GM21723 (cell line): ENCODE data around the gene OTOA.
A peak's percentile ranks its signal among the peaks of the same experiment; 100 is the strongest.
"Not testable (repeated sequence)": the region's sequence is repeated elsewhere in the genome, so short reads cannot be mapped to it uniquely, and the experiment has no call there.

ENCODE experiments used
- ATAC-seq: cut with Tn5 transposase; IDR thresholded peaks from one replicate; pipeline ENCODE4 v1.9.1; 2021; ENCODE audit warnings: mild to moderate bottlenecking, moderate library complexity; ENCODE audit not compliant: unreplicated experiment

Gene OTOA

DNA sequence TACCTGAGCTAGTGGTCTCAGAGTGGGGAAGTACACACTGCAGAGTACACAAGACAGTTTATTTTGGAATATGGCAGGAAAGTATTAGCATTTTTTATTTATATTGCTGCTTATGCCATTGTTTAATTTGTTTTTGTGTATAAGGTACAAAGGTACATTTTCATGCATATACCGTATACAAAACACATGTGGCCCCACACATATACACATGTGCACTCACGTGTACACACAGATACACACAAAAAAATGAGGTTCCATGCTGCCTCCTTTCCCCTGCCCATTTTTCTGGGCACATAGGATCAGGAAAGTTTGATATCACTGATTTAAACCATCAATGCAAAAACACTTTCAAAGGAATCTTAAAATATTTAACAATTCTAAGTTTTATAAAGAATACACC lies 24.3 kb upstream of the OTOA start:
- ATAC-seq, result no peak

DNA sequence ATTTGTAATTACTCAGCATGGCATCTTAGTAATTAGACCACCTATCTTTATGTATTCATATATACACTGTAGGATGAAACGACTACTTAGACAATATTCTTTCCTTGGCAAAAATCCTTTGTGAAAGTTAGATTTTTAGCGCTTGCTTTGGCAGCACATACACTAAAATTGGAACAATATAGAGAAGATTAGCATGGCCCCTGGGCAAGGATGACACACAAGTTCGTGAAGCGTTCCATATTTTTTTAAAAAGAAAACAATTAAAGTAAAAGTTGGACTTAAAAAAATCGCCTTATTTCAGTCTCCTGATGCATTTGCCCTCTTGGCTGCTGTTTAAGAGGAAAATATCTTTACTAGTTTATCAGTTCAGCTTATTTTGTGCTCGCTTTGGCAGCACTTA lies 21.9 kb upstream of the OTOA start:
- ATAC-seq, result no peak

DNA sequence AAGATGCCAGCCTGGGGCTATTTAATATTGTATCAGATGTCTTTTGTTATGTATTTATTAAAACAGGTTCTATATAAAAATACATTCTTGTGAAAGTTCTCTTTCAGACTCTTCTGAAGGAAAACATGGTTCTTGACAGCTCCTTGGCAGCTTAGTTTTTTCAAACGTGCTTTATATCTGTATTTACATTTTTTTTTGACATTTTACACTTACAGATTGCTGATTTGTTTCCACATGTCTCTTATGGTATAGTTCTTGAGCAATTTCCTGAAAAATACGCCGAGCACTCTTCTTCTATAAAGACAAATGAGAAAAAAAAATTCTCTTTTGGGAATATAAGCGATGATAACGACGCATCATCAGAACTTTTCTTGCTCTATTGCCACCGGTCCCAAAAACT lies 20.9 kb upstream of the OTOA start:
- ATAC-seq, result no peak

DNA sequence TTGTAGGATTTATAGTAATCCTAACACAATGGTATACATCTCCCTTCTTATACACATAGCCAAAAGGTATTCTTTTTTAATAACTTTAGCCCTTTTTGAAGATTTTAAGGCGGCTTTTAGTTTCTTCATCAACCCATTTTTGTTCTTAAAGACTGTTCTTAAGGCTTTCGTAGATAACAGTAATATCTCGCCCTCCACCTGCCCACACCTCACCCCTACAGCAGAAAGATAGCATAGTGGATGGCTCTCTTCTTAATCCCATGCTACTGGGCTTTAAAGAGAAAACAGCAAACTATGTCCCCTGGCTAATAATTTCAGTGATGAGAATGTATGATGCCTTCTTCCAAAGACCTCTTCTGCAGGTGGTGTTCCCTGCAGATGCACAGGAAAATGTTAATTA lies 20.0 kb upstream of the OTOA start:
- ATAC-seq, result no peak

DNA sequence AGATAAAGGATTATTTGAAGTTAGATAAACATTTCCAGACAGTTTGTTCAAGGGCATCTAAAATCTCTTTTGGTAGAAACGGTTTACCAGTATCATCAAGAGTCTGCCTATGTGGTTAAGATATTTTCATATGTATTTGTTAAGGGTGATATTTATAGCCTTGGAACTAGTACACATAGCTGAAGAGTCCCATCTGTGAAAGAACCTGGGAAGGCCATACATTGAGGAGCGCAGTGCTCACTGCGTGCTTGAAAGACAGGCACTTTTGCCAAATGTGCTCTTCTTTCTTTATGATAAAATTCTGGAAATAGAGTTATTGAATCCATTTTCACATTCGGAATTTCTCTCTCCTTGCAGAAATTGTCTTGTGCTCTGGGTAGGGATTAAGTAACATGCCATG lies 19.1 kb upstream of the OTOA start:
- no peak for ATAC-seq

DNA sequence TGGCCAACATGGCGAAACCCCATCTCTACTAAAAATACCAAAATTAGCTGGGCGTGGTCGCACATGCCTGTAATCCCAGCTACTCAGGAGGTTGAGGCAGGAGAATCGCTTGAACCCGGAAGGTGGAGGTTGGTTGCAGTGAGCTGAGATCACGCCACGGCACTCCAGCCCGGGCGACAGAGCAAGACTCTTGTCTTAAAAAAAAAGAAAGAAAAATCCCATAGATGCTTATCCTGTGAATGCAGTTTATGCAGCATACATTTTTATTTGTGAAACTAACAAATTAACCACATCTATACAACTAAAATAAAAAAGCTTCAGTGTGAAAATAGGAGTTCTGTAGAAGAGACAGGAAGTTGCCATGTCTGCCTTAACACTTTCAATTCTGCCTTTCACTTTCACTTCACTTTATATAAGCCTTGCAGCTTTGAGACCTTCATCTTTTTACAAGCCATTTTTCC lies 18.5 kb upstream of the OTOA start:
- ATAC-seq, result peak; percentile 38

DNA sequence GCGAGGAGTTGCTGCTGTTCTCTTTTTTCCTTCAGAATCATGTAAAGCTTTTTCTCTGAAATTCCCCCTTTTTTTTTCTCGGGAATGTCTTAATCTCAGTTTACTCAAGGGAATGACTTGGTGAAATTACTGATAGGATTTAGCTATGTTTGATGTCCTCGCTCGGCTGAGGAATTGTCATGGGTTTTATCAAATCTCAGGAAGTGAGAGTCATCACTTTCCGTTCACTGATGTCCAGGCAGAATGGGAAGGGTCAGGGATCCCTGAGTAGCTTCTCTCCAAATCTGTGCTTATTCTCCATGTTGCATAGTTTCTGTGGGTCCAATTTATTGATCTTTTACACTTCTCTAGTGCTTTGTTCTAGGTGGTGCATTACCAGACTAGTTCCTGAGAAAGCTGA lies 17.7 kb upstream of the OTOA start:
- ATAC-seq, result no peak

DNA sequence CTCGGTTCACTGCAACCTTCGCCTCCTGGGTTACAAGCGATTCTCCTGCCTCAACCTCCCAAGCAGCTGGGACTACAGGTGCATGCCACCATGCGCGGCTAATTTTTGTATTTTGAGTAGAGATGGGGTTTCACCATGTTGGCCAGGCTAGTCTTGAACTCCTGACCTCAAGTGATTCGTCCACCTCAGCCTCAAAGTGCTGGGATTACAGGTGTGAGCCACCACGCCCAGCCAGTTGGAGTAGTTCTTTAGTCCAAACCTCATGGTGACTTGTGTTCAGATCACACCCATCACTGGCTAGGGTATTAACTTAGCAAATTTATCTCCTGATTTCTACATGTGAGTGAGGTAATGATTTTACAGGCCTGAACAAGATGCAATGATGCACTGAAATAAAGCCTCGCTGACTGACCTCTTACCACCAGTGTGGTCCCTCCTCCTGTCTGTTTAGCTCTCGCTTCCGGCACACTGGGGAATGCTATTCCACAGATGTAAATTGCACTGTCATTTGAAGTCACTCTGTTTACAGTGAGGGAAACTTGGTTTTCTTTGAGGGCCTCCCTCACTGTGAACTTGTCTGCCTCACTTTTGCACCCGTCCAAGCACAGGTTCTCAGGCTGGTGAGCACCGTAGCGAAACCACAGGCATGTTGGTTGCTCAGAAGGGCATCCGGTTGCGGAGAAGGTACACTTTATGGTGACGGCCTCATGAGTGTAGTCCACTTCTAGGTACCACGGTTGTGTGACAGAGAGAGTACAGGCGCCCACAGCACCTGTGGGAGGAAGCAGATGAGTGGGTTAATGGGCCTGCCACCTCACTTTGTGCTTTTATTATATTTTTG lies 16.8 kb upstream of the OTOA start:
- ATAC-seq, result peak; percentile 80

DNA sequence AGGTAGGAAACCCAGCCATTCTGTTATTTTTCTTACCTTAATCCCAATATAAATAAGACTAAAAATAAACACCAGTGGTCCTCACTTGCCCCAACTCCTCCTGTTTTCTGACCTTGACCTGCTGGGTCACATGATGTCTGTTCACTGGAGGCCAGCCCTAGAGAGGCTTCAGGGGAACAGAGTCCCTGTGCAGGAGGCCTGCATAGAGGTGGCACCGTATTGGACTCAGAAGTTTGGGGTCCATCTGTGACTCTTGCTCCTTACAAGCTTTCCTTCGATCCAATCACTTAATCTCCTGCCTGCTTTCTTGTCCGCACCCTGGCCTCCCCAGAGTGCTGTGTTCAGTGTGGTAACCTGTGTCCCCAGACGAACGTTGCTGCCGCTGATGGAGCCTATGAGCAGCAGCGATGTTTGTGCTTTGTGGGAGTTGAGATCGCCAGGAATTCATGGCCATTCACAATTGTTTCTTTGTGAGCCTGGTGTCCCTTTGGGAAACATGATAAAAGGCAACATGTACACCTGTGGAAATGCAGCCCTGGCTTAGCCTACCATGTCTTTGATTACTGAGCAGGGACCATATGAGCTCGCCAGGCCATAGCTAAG lies 16.1 kb upstream of the OTOA start:
- peak; percentile 8 for ATAC-seq

DNA sequence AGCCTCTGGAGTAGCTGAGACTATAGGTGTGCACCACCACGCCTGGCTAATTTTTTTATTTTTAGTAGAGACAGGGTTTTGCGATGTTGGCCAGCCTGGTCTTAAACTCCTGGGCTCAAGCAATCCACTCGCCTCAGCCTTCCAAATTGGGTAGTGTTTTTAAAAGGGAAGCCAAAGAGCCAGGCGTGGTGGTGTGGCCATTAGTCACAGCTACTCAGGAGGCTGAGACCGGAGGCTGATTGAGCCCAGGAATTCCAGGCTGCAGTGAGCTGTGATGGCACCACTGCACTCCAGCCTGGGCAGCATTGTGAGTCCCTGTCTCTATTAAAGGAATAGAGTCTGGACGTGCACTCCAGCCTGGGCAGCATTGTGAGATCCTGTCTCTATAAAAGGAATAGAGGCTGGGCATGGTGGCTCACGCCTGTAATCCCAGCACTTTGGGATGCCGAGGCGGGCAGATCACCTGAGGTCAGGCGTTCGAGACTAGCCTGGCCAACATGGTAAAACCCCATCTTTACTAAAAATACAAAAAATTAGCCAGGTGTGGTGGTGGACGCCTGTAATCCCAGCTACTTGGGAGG lies 13.9 kb upstream of the OTOA start:
- ATAC-seq, result not testable (repeated sequence)

DNA sequence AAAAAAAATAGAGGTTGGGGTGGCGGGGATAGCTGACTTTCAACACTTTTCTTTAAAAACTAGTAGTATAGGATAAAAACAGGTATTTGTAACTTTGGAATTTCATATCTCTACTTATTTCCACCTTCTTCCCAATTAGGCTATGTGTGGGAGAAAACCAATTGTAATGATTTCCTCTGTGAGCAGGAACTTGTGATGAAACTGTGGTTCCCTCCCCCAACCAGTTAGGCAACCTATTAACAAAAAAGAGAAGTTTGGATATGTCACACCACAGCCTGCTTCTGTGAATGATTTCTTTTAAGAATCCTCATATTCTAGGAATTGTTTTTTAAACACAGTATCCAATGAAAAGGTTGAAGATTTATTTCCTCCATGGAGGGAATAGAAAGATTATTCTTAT lies 13.2 kb upstream of the OTOA start:
- ATAC-seq, result no peak

DNA sequence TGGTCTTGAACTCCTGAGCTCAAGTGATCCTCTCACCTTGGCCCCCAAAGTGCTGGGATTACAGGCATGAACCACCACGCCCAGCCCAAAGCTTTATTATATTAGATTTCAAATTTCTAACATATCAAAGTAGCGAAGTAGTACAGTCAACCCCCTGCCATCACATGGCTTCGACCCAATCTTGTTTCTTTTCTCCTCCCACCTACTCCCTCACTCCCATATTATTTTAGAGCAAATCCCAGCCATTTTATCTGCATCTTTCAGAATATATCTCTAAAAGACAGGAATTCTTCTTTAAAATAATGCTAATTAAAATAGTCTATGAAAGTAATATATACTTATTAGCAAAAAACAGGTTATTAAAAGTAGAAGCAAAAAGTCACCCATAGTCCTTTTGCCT lies 12.3 kb upstream of the OTOA start:
- no peak for ATAC-seq

DNA sequence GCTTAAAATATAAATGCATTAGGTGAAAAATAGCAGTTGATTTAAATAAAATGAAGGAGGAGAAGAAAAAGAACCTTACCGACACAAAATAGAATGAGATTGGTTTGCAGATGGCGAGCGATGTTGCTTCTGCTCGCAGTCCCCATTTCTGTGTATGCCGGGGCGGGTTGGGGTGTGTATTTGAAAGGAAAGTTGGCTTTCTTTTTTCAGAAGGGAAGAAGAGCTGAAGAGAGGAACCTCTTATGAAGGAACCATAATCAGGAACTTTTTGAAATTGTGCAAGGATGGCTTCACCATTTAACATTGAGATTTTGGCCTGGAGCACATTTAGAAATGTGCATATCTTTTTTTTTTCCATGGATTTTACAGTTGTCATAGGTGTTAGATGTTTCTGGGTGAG lies 11.3 kb upstream of the OTOA start, which contains the start of gene IGSF6:
Gene IGSF6 (minus strand): TSS at position 156 of the 400 bp plus-strand sequence. CDS start 10 bp downstream, at position 146.
- ATAC-seq, result no peak

DNA sequence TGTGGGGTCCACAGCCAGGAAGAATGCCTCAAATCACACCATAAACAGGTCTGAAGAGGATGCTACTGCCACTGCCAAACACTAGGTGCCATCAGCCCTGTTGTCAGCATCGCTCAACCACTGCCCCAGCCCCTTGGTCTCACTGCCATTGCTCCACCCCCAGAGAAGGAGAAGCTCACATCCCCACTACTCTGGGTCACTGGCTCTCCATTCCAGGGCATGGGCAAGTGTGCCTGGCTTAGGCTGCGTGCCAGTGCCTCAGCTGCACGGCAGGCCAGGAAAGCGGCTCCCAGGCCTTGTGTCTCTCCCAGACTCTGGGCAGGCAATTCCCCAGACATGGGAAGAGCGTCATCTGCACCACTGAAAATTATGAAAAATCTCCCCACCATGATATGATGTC lies 10.2 kb upstream of the OTOA start:
- no peak for ATAC-seq

DNA sequence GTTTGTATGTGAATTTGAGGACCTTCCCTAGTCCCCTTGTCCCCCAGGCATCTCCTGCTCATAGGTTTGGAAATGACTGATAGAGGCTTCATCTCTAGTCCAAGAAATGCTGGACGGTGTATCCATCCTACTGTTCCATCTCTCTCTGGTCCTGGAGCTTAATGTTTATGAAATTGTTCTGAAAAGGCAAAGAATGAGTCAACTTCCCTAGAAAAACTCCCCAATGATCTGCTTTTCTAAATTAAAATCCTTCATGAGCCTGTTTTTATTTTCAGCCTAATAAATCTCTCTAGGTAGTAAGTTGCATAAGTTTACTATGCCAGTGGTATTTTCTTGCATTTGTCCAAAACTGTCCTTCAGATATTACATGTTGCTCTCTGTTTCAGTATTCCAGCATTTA lies 9.3 kb upstream of the OTOA start:
- no peak for ATAC-seq

DNA sequence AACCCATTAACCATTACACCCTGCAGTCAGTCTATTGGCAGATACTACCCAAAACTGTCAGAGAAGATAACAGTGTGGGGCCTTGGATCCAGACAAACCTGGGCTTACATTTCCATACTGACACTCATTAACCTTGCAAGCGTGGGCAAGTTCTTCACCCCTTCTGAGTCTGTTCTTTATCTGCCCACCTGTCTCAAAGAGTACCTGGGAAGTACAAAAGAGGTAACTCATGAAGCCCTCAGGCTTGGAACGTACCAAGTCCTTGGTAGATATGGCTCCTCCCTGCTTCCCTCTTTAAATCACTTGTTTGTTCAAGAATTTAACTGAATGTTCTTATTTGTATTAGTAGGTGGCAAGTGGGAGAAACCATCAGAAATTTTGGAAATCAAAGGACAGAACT lies 8.9 kb upstream of the OTOA start:
- ATAC-seq, result no peak

DNA sequence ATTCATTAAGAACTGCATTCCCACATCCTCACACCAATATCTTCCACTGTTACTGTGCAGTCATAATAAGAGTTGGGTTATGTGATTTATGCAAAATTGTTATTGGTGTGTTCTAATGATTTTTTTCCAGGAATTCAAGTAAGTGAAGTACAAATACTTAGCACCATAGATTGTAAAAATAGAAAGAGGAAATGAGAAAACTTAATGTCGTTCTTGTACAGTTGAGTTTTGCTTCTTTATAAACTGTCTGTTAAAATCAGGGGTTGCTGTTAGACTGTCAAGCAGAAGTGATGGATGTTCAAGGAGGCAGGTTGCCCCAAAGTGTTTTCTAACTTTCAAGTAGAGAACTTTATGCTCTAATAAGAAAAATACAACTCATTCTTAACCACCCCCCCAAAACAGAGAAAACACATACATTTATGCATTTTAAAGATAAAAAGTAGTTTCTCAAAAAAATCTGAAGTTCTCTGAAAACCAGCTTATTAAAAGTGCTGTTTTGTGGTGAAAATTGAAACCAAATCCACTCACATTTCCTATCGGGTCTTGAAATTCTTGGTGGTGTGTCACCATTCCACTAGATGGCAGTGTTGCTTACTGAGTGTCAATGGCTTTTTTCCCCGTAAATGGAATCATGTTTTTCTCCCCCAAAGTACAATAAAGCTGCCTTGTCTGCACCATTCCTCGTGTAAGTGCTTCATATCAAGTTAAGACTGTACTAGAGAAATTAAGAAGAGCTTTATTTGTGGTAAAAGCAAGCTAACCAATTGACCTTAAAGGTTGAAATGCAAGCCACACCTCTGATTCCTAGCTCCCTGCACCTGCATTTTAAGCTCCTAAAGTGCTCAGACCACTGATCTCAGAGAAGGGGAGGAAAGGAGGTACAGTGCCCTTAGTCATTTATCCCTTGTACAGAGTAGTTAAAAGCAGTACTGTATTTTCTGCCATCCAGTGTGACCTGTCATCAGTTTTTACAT lies 6.7 kb upstream of the OTOA start:
- ATAC-seq, result peak; percentile 69

DNA sequence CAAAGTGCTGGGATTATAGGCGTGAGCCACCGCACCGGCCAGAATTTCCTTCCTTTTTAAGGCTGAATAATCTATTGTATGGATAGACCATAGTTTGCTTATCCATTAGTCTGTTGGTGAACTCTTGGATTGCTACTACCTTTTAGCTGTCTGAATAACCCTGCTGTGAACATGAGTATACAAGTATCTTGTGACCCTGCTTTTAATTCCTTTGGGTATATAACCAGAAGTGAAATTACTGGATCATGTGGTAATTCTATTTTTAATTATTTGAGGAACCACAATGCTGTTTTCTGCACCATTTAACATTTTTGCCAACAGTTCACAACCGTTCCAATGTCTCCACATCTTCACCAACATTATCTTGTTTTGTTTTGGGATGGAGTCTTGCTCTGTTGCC lies 4.6 kb upstream of the OTOA start:
- no peak for ATAC-seq

DNA sequence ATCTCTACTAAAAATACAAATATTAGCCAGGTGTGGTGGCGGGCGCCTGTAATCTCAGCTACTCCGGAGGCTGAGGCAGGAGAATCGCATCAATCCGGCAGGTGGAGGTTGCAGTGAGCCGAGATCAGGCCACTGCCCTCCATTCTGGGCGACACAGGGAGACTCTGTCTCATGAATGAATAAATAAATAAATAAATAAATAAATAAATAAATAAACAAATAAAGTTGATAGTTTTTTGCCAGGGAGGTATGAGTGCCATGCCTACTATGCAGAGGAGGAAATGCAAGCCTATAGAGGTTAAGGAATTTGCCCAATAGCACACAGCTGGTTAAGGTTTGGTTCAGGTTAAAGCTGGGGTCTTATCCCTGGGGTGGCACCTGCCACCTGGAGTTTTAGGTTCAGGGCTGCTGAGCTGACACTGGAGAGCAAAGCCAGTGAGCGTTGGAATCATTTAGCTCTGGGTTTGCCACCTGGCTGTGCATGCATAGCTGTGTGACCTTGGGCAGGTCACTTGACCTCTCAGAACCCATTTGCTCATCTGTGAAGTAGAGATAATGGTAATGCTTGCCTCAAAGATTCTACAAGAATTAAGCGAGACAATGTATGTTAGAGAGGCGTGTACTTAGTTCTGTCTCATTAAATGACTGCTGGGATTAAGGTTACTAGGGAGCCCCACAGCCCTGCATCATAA lies 1.2 kb downstream of the OTOA start:
- ATAC-seq, result no peak

DNA sequence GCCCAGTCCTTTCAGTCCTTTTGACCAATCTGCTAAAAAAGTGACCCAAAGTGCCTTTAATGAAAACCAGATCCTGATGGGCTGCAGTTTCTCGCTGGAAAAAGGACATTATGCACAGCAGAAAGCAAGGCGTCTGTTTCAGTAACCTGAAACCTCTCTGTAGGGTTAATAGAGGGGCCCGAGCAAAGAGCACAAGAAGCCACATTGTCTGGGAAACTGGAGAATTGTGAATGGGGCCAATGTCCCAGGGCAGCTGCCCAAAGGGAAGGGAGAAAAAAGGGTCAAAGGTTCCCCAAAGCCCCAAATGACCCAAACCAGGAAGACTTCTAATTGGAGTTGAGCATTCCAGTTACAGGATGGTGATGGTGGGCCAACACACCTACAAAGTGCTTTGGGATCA lies 3.0 kb downstream of the OTOA start:
- no peak for ATAC-seq
